Esophagus squamous epithelium (tissue), 4 donors: ENCODE measurements around the gene KCNA5.

Source experiments
- CTCF ChIP-seq, 6 experiments: fragments of 450-650 bp in 4 of 6; fragments of 200-600 bp in 2 of 6; sonication (generic) in 2 of 6; IDR thresholded peaks; one replicate each; pipeline ENCODE4 v1.5.1; 2016 to 2019; ENCODE audit warnings: antibody characterized with exemption in 6 of 6, mild to moderate bottlenecking in 4 of 6, moderate library complexity in 4 of 6
- POLR2A ChIP-seq, 4 donors: fragments of 450-650 bp; IDR thresholded peaks; one replicate each; pipeline ENCODE4 v1.6.1; 2017; ENCODE audit warnings: antibody characterized with exemption in 4 of 4, mild to moderate bottlenecking in 4 of 4, moderate library complexity in 3 of 4

GRCh38 chr12:5081016-5081415, 37.3 kb downstream of the KCNA5 start:
- TF ChIP-seq POLR2A (IDR thresholded peaks at IDR 0.05) (no peak), CTCF (IDR thresholded peaks at IDR 0.05) (no peak)
